HepG2 (cell line): ENCODE results near the gene CST4. TPM values are rescaled to one million over a fixed set of nuclear protein-coding genes. Genes with fewer than 3 reads are reported as not detected.

Experiments used
- NR2F6 ChIP-seq, 2 experiments: IDR thresholded peaks; 2 replicates each; pipeline ENCODE4 v1.6.1; 2016; ENCODE audit warnings: antibody characterized with exemption in 1 of 2, mild to moderate bottlenecking in 1 of 2
- polyA plus RNA-seq, 8 experiments: library from polyadenylated mRNA; depleted of rRNA in 3 of 8; stranded (reverse) in 7 of 8; unstranded in 1 of 8; fragments of >200 nt; fragmentation: Illumina TruSeq in 4 of 8; extraction: Trizol in 4 of 8; gene quantifications; 2 replicates each; pipeline versions ENCODE4 v1.2.1 to v1.2.3, GENCODE V29; 2011 to 2016; ENCODE audit warnings: low read depth in 4 of 8, missing spikeins in 1 of 8, mixed read lengths in 1 of 8; ENCODE audit not compliant: insufficient read depth in 1 of 8
- total RNA-seq, 5 experiments: library from RNA; depleted of rRNA; stranded (reverse); fragments of >200 nt; fragmentation: Illumina TruSeq; extraction: Trizol; gene quantifications; 2 replicates each; pipeline ENCODE4 v1.2.3, GENCODE V29; 2016; ENCODE audit warnings: low read depth in 1 of 5
- TF ChIP-seq, protein P1 (sequence below): sonication (generic); formaldehyde crosslinking; IDR thresholded peaks from 2 replicates; pipeline ENCODE4 v1.5.0; 2020; ENCODE audit warnings: mild to moderate bottlenecking, missing genetic modification reagents, borderline replicate concordance

CST4 gene
- total and polyA plus RNA-seq, 2 of the 13 experiments (the other 11 are each of a cell fraction or from before 2014, with no cell fraction given) = not detected

DNA sequence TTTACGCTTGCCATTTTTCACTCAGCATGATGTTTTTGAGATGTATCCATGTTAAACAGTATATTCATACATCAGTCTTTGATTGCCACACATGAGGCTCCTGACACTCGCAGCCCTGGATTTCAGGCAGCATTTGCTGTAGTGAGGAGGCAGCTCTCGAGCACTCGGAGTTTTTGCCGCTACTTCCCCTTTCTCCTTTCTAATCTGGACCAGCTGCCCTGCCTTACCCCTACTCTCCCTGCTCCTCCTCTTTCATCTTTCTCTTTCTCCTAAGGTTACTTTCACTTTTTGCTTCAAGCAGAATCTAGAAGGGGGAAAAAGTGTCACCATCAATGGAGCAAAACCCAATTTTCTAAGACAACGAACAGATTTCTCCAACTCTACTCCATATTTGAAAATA is 45.2 kb downstream of the CST4 start (continued):
- TF ChIP-seq, protein P1, sequence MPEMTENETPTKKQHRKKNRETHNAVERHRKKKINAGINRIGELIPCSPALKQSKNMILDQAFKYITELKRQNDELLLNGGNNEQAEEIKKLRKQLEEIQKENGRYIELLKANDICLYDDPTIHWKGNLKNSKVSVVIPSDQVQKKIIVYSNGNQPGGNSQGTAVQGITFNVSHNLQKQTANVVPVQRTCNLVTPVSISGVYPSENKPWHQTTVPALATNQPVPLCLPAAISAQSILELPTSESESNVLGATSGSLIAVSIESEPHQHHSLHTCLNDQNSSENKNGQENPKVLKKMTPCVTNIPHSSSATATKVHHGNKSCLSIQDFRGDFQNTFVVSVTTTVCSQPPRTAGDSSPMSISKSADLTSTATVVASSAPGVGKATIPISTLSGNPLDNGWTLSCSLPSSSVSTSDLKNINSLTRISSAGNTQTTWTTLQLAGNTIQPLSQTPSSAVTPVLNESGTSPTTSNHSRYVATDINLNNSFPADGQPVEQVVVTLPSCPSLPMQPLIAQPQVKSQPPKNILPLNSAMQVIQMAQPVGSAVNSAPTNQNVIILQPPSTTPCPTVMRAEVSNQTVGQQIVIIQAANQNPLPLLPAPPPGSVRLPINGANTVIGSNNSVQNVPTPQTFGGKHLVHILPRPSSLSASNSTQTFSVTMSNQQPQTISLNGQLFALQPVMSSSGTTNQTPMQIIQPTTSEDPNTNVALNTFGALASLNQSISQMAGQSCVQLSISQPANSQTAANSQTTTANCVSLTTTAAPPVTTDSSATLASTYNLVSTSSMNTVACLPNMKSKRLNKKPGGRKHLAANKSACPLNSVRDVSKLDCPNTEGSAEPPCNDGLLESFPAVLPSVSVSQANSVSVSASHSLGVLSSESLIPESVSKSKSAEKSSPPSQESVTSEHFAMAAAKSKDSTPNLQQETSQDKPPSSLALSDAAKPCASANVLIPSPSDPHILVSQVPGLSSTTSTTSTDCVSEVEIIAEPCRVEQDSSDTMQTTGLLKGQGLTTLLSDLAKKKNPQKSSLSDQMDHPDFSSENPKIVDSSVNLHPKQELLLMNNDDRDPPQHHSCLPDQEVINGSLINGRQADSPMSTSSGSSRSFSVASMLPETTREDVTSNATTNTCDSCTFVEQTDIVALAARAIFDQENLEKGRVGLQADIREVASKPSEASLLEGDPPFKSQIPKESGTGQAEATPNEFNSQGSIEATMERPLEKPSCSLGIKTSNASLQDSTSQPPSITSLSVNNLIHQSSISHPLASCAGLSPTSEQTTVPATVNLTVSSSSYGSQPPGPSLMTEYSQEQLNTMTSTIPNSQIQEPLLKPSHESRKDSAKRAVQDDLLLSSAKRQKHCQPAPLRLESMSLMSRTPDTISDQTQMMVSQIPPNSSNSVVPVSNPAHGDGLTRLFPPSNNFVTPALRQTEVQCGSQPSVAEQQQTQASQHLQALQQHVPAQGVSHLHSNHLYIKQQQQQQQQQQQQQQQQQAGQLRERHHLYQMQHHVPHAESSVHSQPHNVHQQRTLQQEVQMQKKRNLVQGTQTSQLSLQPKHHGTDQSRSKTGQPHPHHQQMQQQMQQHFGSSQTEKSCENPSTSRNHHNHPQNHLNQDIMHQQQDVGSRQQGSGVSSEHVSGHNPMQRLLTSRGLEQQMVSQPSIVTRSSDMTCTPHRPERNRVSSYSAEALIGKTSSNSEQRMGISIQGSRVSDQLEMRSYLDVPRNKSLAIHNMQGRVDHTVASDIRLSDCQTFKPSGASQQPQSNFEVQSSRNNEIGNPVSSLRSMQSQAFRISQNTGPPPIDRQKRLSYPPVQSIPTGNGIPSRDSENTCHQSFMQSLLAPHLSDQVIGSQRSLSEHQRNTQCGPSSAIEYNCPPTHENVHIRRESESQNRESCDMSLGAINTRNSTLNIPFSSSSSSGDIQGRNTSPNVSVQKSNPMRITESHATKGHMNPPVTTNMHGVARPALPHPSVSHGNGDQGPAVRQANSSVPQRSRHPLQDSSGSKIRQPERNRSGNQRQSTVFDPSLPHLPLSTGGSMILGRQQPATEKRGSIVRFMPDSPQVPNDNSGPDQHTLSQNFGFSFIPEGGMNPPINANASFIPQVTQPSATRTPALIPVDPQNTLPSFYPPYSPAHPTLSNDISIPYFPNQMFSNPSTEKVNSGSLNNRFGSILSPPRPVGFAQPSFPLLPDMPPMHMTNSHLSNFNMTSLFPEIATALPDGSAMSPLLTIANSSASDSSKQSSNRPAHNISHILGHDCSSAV (CRISPR knock-in tag) = no peak
- TF ChIP-seq NR2F6 (IDR thresholded peaks at IDR 0.05) = no peak
- TF ChIP-seq NR2F6 (CRISPR knock-in tag; IDR thresholded peaks at IDR 0.05) = no peak
